CD4-positive, alpha-beta T cell treated with Interleukin-1 beta for 1 hour (primary cell): ENCODE measurements around the gene ZNF534.
"Not testable (repeated sequence)": the region's sequence is repeated elsewhere in the genome, so short reads cannot be mapped to it uniquely, and the experiment has no call there.

Source experiments
- DNase-seq, 2 donors: peaks; one replicate each; pipeline ENCODE4 v3.0.0-alpha.2; 2020 to 2022

The ZNF534 gene

GRCh38 chr19:52500474-52500873 lies 71.5 kb downstream of the ZNF534 start:
- not testable (repeated sequence) for DNase-seq

GRCh38 chr19:52500991-52501390 lies 72.0 kb downstream of the ZNF534 start:
- DNase-seq, result not testable (repeated sequence)
